ENCODE results near the gene TTBK1. TPM values are rescaled to one million over a fixed set of nuclear protein-coding genes. Genes with fewer than 3 reads are reported as not detected.

The TTBK1 gene
- total RNA-seq, 1 donor from 2014 or later: not detected

Other genes starting within 250 kb of the TTBK1 start
- 35.3 and 39.2 TPM in 2 replicates for gene MEA1, start 229.5 kb upstream of the TTBK1 start, total RNA-seq
- gene KLHDC3, start 229.2 kb upstream of the TTBK1 start, total RNA-seq: 131 and 152 TPM in 2 replicates
- 72.3 and 84.3 TPM in 2 replicates for gene RRP36, start 221.9 kb upstream of the TTBK1 start, total RNA-seq
- 18.7 and 27.9 TPM in 2 replicates for gene CUL7, start 189.6 kb upstream of the TTBK1 start, total RNA-seq
- 11.8 and 13.1 TPM in 2 replicates for gene MRPL2, start 184.0 kb upstream of the TTBK1 start, total RNA-seq
- gene KLC4, start 183.8 kb upstream of the TTBK1 start, total RNA-seq: 14.2 and 17.6 TPM in 2 replicates
- 20.0 and 37.8 TPM in 2 replicates for gene PTK7, start 167.2 kb upstream of the TTBK1 start, total RNA-seq
- gene SRF, start 72.2 kb upstream of the TTBK1 start, total RNA-seq: 12.5 and 13.8 TPM in 2 replicates
- 13.1 and 21.4 TPM in 2 replicates for gene CUL9, start 61.3 kb upstream of the TTBK1 start, total RNA-seq
- 52.0 and 63.5 TPM in 2 replicates for gene DNPH1, start 14.0 kb upstream of the TTBK1 start, total RNA-seq
- not detected in 2 replicates for gene SLC22A7, start 54.8 kb downstream of the TTBK1 start, total RNA-seq
- gene CRIP3, start 65.3 kb downstream of the TTBK1 start, total RNA-seq: not detected in 2 replicates
- 4.0 and 7.0 TPM in 2 replicates for gene ZNF318, start 126.2 kb downstream of the TTBK1 start, total RNA-seq
- gene ABCC10, start 184.1 kb downstream of the TTBK1 start, total RNA-seq: 11.7 and 15.7 TPM in 2 replicates
- 0.39 and 0.76 TPM in 2 replicates for gene DLK2, start 212.1 kb downstream of the TTBK1 start, total RNA-seq
- 7.3 and 9.0 TPM in 2 replicates for gene TJAP1, start 234.1 kb downstream of the TTBK1 start, total RNA-seq

Measured in dermis microvascular lymphatic vessel endothelial cell (primary cell).